Measurements from ENCODE around the gene DTD2. TPM values are rescaled to one million over a fixed set of nuclear protein-coding genes. Genes with fewer than 3 reads are reported as not detected.

The DTD2 gene
- total RNA-seq, 1 donor, result 64.1 TPM

- TF ChIP-seq, protein P1, sequence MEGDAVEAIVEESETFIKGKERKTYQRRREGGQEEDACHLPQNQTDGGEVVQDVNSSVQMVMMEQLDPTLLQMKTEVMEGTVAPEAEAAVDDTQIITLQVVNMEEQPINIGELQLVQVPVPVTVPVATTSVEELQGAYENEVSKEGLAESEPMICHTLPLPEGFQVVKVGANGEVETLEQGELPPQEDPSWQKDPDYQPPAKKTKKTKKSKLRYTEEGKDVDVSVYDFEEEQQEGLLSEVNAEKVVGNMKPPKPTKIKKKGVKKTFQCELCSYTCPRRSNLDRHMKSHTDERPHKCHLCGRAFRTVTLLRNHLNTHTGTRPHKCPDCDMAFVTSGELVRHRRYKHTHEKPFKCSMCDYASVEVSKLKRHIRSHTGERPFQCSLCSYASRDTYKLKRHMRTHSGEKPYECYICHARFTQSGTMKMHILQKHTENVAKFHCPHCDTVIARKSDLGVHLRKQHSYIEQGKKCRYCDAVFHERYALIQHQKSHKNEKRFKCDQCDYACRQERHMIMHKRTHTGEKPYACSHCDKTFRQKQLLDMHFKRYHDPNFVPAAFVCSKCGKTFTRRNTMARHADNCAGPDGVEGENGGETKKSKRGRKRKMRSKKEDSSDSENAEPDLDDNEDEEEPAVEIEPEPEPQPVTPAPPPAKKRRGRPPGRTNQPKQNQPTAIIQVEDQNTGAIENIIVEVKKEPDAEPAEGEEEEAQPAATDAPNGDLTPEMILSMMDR (IDR thresholded peaks at IDR 0.05; ENCODE audit: extremely low read depth, low read depth, low read length), result no peak
- Histone ChIP-seq H3K9me3 (ENCODE audit: low read depth, low read length) (no peaks in the 10 kb centered on the region), H3K27ac (ENCODE audit: low read depth, low read length) (no peak overlapping the region), H4K20me1 (ENCODE audit: insufficient read depth, low read length) (no peaks in the 10 kb centered on the region), H3K36me3 (ENCODE audit: insufficient read depth, low read length) (no peaks in the 10 kb centered on the region), H3K4me3 (ENCODE audit: insufficient read depth, low read length) (no peak overlapping the region), H3K27me3 (ENCODE audit: insufficient read depth, low read length) (no peaks in the 10 kb centered on the region), H3K79me2 (ENCODE audit: insufficient read depth, low read length) (peaks cover 3% of the 10 kb centered on the region), H3K4me2 (ENCODE audit: insufficient read depth, low read length) (no peak overlapping the region), H2AFZ (ENCODE audit: low read length) (peak overlapping the region; percentile 20), H3K4me1 (ENCODE audit: insufficient read depth, low read length) (peaks cover 6% of the 10 kb centered on the region)
- no peak for DNase-seq (ENCODE audit: insufficient read length, low spot score, missing footprints)
These were observed 4.2 kb upstream of the DTD2 start for GRCh38 chr14:31461545-31461944.

DNA sequence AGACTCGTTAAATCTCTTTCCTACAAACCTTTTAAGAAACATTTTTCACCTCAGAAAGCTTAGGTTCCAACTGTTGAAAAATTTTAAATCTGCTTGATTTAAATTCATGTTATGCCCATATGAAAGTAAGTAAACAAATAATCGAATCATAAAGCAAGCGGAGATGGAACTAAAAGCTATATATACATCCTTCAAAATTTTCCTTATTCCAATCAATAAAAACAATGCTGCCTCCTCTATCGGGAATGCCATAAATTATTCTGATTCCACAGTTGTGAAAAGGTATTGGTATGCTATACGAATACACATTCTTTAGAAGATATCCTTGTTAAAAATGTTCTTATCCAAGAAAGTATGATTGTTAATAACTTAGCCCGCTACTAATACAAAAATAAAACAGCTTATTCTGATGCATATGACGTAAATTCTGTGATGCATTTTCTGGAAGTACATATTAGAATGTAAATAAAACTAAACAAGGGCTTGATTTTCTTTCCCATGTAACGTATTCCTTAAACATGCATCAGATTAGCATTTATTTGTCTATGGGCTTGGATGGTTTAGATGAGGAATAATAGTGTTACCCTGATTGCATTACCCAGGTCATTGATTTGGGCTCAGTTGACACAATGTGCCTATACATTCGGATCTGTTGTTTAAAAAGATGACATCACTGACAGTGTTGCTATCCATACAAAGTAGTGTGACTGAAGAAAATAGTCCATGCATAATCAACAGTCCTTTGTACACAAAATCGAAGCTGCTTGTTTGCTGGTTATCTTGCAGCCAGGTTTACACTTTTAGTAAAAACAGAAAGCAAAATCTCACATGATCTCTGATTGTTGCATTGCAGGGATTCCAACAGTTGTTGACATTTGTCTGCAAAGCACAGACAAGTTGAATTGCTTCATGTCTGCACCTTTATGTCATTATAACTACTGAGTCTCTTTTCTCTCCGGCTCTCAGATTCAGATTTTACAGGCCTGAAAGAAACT, 656 bp upstream of the DTD2 start:
- Histone ChIP-seq H3K36me3 (ENCODE audit: insufficient read depth, low read length) (no peaks in the 10 kb centered on the region), H3K27me3 (ENCODE audit: insufficient read depth, low read length) (no peaks in the 10 kb centered on the region), H3K9me3 (ENCODE audit: low read depth, low read length) (no peaks in the 10 kb centered on the region), H3K4me1 (ENCODE audit: insufficient read depth, low read length) (peaks cover 10% of the 10 kb centered on the region), H3K27ac (ENCODE audit: low read depth, low read length) (no peak overlapping the region), H2AFZ (ENCODE audit: low read length) (peak overlapping the region; percentile 44), H3K4me3 (ENCODE audit: insufficient read depth, low read length) (peak overlapping the region; percentile 94), H3K4me2 (ENCODE audit: insufficient read depth, low read length) (peak overlapping the region; percentile 95), H3K79me2 (ENCODE audit: insufficient read depth, low read length) (peaks cover 16% of the 10 kb centered on the region), H4K20me1 (ENCODE audit: insufficient read depth, low read length) (no peaks in the 10 kb centered on the region)
- TF ChIP-seq, protein P1 (IDR thresholded peaks at IDR 0.05; ENCODE audit: extremely low read depth, low read depth, low read length), result no peak
- no peak for DNase-seq (ENCODE audit: insufficient read length, low spot score, missing footprints)

GRCh38 chr14:31449971-31450610, 7.2 kb downstream of the DTD2 start:
- Histone ChIP-seq H3K79me2 (ENCODE audit: insufficient read depth, low read length) (peaks cover 8% of the 10 kb centered on the region), H3K27ac (ENCODE audit: low read depth, low read length) (no peak overlapping the region), H3K4me3 (ENCODE audit: insufficient read depth, low read length) (no peak overlapping the region), H3K27me3 (ENCODE audit: insufficient read depth, low read length) (no peaks in the 10 kb centered on the region), H3K4me2 (ENCODE audit: insufficient read depth, low read length) (no peak overlapping the region), H2AFZ (ENCODE audit: low read length) (no peak overlapping the region), H3K36me3 (ENCODE audit: insufficient read depth, low read length) (peaks cover 15% of the 10 kb centered on the region), H4K20me1 (ENCODE audit: insufficient read depth, low read length) (no peaks in the 10 kb centered on the region), H3K4me1 (ENCODE audit: insufficient read depth, low read length) (no peaks in the 10 kb centered on the region), H3K9me3 (ENCODE audit: low read depth, low read length) (no peaks in the 10 kb centered on the region)
- DNase-seq (ENCODE audit: insufficient read length, low spot score, missing footprints), result peak; percentile 87
- TF ChIP-seq, protein P1 (IDR thresholded peaks at IDR 0.05; ENCODE audit: extremely low read depth, low read depth, low read length), result peak; percentile 64

DNA sequence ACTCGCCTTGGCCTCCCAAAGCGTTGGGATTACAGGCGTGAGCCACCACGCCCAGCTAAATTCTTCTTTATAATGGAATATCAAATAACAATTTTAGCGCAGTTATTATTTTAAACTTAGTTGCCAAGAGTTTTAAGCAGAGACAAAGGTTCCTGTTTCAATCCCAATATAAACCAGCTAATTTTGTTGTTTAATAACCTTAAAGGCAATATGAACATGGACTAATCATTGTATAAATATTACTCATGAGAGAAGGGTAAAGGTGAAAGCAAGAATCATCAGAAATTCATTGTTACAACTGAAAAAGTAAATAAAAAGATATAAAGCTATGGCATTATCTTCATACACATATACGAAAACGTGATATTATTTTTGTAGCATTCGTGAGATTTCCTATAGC, 8.2 kb downstream of the DTD2 start:
- Histone ChIP-seq H4K20me1 (ENCODE audit: insufficient read depth, low read length) (no peaks in the 10 kb centered on the region), H2AFZ (ENCODE audit: low read length) (no peak overlapping the region), H3K4me2 (ENCODE audit: insufficient read depth, low read length) (no peak overlapping the region), H3K36me3 (ENCODE audit: insufficient read depth, low read length) (peaks cover 19% of the 10 kb centered on the region), H3K4me3 (ENCODE audit: insufficient read depth, low read length) (no peak overlapping the region), H3K27ac (ENCODE audit: low read depth, low read length) (no peak overlapping the region), H3K79me2 (ENCODE audit: insufficient read depth, low read length) (peaks cover 2% of the 10 kb centered on the region), H3K27me3 (ENCODE audit: insufficient read depth, low read length) (no peaks in the 10 kb centered on the region), H3K9me3 (ENCODE audit: low read depth, low read length) (no peaks in the 10 kb centered on the region), H3K4me1 (ENCODE audit: insufficient read depth, low read length) (no peaks in the 10 kb centered on the region)
- TF ChIP-seq, protein P1 (IDR thresholded peaks at IDR 0.05; ENCODE audit: extremely low read depth, low read depth, low read length), result no peak
- no peak for DNase-seq (ENCODE audit: insufficient read length, low spot score, missing footprints)
